ENCODE data around the gene DUSP7.

The DUSP7 gene

GRCh38 chr3:52088445-52089367 lies 32.3 kb upstream of the DUSP7 start:
- DNase-seq, result peak in 4 of 10 donors; percentile 8 to 71 (median 54)
- intact Hi-C loops (cut with DNase I), result no loop called here

GRCh38 chr3:52087731-52088130 lies 31.4 kb upstream of the DUSP7 start:
- intact Hi-C loops (cut with DNase I), result no loop called here
- DNase-seq, result peak in 4 of 10 donors; percentile 14 to 61 (median 32)

- intact Hi-C loops (cut with DNase I), result no loop called here
- DNase-seq, result peak in 4 of 10 donors; percentile 2 to 60 (median 42)
Observed at GRCh38 chr3:52086976-52087663, 30.7 kb upstream of the DUSP7 start.

- DNase-seq, result peak in 3 of 10 donors; percentile 39 to 75 (median 68)
- intact Hi-C loops (cut with DNase I), result no loop called here
Observed at GRCh38 chr3:52086461-52086860, 30.1 kb upstream of the DUSP7 start.

GRCh38 chr3:52085681-52086282 lies 29.4 kb upstream of the DUSP7 start:
- DNase-seq, result peak in 4 of 10 donors; percentile 1 to 57 (median 32)
- intact Hi-C loops (cut with DNase I), result no loop called here

GRCh38 chr3:52084954-52085680 lies 28.7 kb upstream of the DUSP7 start:
- intact Hi-C loops (cut with DNase I), result no loop called here
- peak in 4 of 10 donors; percentile 13 to 50 (median 28) for DNase-seq

GRCh38 chr3:52084216-52084945 lies 28.0 kb upstream of the DUSP7 start:
- intact Hi-C loops (cut with DNase I), result no loop called here
- peak in 4 of 10 donors; percentile 5 to 72 (median 50) for DNase-seq

- DNase-seq, result peak in 3 of 10 donors; percentile 30 to 61 (median 31)
- intact Hi-C loops (cut with DNase I), result no loop called here
Observed at GRCh38 chr3:52083556-52084087, 27.3 kb upstream of the DUSP7 start.

GRCh38 chr3:52082951-52083350 lies 26.6 kb upstream of the DUSP7 start:
- intact Hi-C loops (cut with DNase I), result no loop called here
- DNase-seq, result peak in 3 of 10 donors; percentile 44 to 57 (median 44)

GRCh38 chr3:52080830-52081719 lies 24.7 kb upstream of the DUSP7 start:
- DNase-seq, result peak in 2 of 10 donors; percentile 45 to 65
- intact Hi-C loops (cut with DNase I), result no loop called here

- peak in 1 of 10 donors; percentile 43 for DNase-seq
- intact Hi-C loops (cut with DNase I), result no loop called here
Observed at GRCh38 chr3:52079958-52080357, 23.6 kb upstream of the DUSP7 start.

- intact Hi-C loops (cut with DNase I), result no loop called here
Observed at GRCh38 chr3:52078781-52079560, 22.6 kb upstream of the DUSP7 start.

GRCh38 chr3:52077925-52078324 lies 21.6 kb upstream of the DUSP7 start:
- intact Hi-C loops (cut with DNase I), result no loop called here
- peak in 1 of 10 donors; percentile 19 for DNase-seq

More at GRCh38 chr3:52078781-52079560, 22.6 kb upstream of the DUSP7 start:
- peak in 2 of 10 donors; percentile 66 to 81 for DNase-seq

GRCh38 chr3:52076896-52077780 lies 20.8 kb upstream of the DUSP7 start:
- intact Hi-C loops (cut with DNase I), result no loop called here
- peak in 1 of 10 donors; percentile 22 for DNase-seq

GRCh38 chr3:52073490-52073889 lies 17.1 kb upstream of the DUSP7 start:
- DNase-seq, result no peak

GRCh38 chr3:52072471-52072870 lies 16.1 kb upstream of the DUSP7 start:
- DNase-seq, result peak in 1 of 10 donors; percentile 81
- intact Hi-C loops (cut with DNase I), result no loop called here

More at GRCh38 chr3:52073490-52073889, 17.1 kb upstream of the DUSP7 start:
- intact Hi-C loops (cut with DNase I), result no loop called here
